GM10847 (cell line): ENCODE results near the gene TMEM50B.

Experiments
- POLR2A ChIP-seq: IDR thresholded peaks from 2 replicates; pipeline ENCODE4 v1.6.1; 2011; ENCODE audit not compliant: insufficient read length; ENCODE audit errors: extremely low read depth

Gene TMEM50B

GRCh38 chr21:33487996-33488395, 8.2 kb upstream of the TMEM50B start:
- no peak for TF ChIP-seq POLR2A

- no peak for TF ChIP-seq POLR2A
Observed at GRCh38 chr21:33481314-33481943, 1.7 kb upstream of the TMEM50B start.

- TF ChIP-seq POLR2A = no peak
Observed at GRCh38 chr21:33480481-33481103, 818 bp upstream of the TMEM50B start.

DNA sequence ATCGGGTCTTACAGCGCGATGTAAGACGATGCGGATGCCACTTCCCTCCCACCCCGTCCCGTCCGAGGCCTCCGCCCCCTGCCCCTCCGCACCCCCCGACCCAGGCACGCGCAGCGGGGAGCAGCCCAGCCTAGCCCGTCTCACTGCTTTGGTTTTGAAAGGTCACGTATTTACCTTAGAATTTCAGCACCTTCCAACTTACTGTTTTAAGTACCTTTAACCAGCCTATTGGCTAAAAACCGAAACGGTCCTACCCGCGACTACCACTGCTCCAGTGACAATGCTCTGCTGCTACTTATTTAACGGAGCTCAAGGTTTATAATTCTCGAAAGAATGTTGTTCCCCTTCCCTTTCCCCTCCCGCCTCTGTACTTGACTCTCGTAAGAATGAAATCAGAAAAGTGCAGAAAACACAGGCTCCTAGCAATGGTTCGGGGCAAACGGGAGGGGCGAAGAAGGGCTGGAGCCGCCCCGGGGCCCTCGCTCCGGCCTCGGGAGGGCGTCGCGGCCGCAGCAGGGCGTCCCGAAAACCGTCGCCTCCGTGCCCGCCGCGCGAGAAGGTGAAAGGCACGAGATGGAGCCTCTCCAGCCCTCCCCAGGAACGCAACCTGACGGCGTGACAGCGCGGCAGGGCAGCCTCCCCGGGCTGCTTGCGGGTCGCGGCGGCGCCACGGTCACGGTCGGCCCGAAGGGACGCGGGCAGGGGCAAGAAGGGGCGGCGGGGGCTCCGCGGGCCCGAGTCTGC, 667 bp downstream of the TMEM50B start:
- TF ChIP-seq POLR2A = no peak

DNA sequence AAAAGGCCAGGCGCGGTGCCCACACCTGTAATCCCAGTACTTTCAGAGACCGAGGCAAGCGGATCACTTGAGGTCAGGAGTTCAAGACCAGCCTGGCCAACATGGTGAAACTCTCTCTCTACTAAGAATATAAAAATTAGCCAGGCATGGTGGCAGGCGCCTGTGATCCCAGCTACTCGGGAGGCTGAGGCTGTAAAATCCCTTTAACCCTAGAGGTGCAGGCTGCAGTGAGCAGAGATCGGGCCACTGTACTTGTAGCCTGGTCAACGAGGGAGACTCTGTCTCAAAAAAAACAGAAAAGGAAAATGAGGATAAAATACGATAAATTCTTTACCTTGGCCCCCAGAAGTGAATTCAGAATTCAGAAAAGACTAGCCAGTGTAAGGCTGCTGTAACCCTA, 1.6 kb downstream of the TMEM50B start:
- TF ChIP-seq POLR2A = no peak

- no peak for TF ChIP-seq POLR2A
Observed at GRCh38 chr21:33477066-33477465, 2.7 kb downstream of the TMEM50B start.

DNA sequence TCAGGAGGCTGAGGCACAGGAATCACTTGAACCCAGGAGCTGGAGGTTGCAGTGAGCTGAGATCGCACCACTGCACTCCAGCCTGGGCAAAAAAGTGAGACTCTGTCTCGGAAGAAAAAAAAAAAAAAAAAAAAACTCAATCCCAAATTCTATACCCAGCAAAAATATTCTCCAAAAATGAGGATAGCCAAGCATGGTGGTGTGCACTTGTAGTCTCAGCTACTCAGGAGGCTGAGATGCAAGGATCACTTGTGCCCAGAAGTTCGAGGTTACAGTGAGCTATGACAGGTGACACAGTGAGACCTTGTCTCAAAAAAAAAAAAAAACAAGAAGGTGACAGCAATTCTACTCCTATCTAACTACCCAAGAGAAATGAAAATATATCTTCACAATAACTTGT, 6.4 kb downstream of the TMEM50B start:
- no peak for TF ChIP-seq POLR2A

DNA sequence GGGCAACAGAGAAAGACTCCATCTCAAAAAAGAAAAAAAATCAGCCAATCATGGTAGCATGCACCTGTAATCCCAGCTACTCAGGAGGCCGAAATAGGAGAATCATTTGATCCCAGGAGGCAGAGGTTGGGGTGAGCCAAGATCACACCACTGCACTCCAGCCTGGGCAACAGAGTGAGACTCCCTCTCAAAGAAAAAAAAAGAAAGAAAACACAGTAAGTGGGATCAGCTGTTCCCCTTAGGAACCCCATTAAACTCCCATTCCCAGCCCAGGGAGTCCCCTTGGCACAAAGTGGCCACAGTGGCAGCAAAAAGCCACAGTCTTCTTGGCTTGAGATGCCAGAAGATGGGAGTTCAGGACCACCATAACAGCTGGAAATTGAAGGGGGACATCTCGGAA, 9.1 kb downstream of the TMEM50B start:
- no peak for TF ChIP-seq POLR2A

DNA sequence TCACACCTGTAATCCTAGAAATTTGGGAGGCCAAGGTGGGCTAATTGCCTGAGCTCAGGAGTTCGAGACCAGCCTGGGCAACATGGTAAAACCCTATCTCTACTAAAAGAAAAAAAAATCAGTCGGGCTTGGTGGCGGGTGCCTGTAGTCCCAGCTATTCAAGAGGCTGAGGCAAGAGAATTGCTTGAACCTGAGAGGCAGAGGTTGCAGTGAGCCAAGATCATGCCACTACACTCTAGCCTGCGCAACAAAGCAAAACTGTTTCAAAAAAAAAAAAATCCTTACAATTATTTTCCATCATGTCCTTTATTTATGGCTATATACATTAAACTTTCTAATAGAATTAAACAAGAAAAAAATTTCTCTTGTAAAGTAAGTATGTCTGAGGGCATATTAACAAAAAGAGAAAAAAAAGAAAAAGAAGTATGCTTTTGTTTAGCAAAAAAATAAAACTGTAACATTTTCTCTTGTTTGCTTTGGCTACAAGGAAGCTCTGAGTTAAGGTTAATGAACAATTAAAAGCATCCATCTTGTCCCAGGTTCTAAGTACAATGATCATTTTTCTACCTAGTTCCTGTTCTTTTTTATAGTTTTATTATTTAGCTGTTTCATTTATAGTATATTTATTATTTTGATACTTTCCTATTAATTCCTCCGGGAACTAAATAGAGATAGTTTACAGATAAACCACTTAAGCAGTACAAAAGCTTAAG, 18.1 kb downstream of the TMEM50B start:
- TF ChIP-seq POLR2A = no peak

GRCh38 chr21:33458861-33459260, 20.9 kb downstream of the TMEM50B start:
- TF ChIP-seq POLR2A = no peak

DNA sequence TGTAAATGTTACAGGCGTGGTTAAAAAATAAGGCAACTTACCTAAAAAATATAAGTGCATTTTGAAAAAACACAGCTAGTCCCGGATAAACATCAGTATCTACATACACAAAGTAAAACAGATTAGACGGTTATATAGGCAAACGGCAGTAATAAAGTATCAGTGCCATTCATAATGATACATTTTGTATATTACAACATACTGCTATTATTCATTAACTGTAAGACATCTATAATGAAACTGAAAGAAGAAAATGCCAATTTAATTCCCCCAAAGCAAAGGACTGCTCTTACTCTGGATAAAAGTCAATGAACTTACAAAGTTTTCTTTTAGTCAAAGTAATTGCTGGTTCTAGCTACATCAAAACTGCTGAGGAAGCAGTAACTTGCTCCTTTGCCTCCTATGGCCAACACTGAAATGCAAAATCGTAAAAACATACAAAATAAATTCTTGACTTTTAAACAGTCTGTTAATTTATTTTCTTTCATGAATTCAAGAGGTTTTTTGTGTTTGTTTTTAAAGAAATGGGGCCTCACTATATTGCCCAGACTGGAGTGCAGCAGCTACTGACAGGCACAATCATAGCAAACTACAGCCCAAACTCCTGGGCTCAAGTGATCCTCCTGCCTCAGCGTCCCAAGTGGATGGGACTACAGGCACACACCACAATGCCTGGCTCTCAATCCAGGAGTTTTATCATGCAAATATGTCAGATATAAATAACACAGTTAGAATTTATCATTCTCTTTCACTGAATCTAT, 23.9 kb downstream of the TMEM50B start:
- TF ChIP-seq POLR2A = no peak

GRCh38 chr21:33452362-33452761, 27.4 kb downstream of the TMEM50B start:
- no peak for TF ChIP-seq POLR2A

- TF ChIP-seq POLR2A = no peak
Observed at GRCh38 chr21:33451634-33452071, 28.1 kb downstream of the TMEM50B start.

DNA sequence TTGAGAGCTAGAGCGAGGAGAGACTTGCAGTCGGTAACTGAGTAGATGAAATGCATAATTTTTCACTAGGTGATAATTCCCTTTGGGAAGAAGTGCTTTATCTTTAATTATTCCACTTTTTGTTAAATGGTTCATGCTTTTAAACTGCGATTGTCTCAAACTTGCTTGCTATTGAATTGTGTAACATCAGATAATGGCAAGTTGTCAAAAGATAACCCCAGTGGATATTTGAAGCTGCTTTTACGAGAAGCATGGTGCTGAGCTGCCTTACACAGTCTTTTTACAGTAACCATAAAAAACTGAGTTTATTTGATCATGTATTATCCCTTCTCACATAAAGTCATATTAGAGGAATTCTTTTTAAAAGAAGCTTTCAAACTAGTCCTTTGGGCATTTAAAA, 30.2 kb downstream of the TMEM50B start:
- TF ChIP-seq POLR2A = no peak

- TF ChIP-seq POLR2A = no peak
Observed at GRCh38 chr21:33444499-33444898, 35.3 kb downstream of the TMEM50B start.
